ENCODE data around the gene SLC5A4.

The SLC5A4 gene

GRCh38 chr22:32175683-32176644, 79.2 kb downstream of the SLC5A4 start:
- TF ChIP-seq EZH2phosphoT487 (conservative IDR thresholded peaks at IDR 0.05; ENCODE audit: low read length) (no peak), CTCF (IDR thresholded peaks at IDR 0.05; ENCODE audit: insufficient read depth, low read length, poor library complexity, severe bottlenecking) (no peak)
- no peak overlapping the region for H3K4me3 ChIP-seq (ENCODE audit: insufficient read depth, low read length, poor library complexity, severe bottlenecking)
- H3K4me2 ChIP-seq (ENCODE audit: low read depth, low read length, poor library complexity, severe bottlenecking), result no peak overlapping the region

GRCh38 chr22:32175115-32175514, 80.0 kb downstream of the SLC5A4 start:
- Histone ChIP-seq H3K36me3 (ENCODE audit: low read length) (no peaks in the 10 kb centered on the region), H3K4me2 (ENCODE audit: low read depth, low read length, poor library complexity, severe bottlenecking) (no peak overlapping the region), H3K4me3 (ENCODE audit: insufficient read depth, low read length, poor library complexity, severe bottlenecking) (no peak overlapping the region), H3K9ac (ENCODE audit: low read length) (no peak overlapping the region), H3F3A (ENCODE audit: insufficient read depth) (no peaks in the 10 kb centered on the region), H3K79me2 (ENCODE audit: insufficient read depth, low read length) (no peaks in the 10 kb centered on the region), H2AFZ (ENCODE audit: low read depth, low read length, severe bottlenecking) (no peak overlapping the region), H4K20me1 (ENCODE audit: low read depth, low read length) (no peaks in the 10 kb centered on the region), H3K27ac (ENCODE audit: low read depth, low read length) (no peak overlapping the region), H3K27me3 (ENCODE audit: low read length) (no peaks in the 10 kb centered on the region), H3K9me3 (ENCODE audit: insufficient read depth, low read length) (no peaks in the 10 kb centered on the region), H3K9me2 (replicated peaks; ENCODE audit: insufficient read depth, low read length) (no peaks in the 10 kb centered on the region)
- no peak for TF ChIP-seq CTCF (IDR thresholded peaks at IDR 0.05; ENCODE audit: insufficient read depth, low read length, poor library complexity, severe bottlenecking)
- TF ChIP-seq EZH2phosphoT487 (conservative IDR thresholded peaks at IDR 0.05; ENCODE audit: low read length), result no peak

More at GRCh38 chr22:32175683-32176644, 79.2 kb downstream of the SLC5A4 start:
- no peaks in the 10 kb centered on the region for H3K9me3 ChIP-seq (ENCODE audit: insufficient read depth, low read length)
- no peak overlapping the region for H3K9ac ChIP-seq (ENCODE audit: low read length)
- no peaks in the 10 kb centered on the region for H3K79me2 ChIP-seq (ENCODE audit: insufficient read depth, low read length)
- H3K9me2 ChIP-seq (replicated peaks; ENCODE audit: insufficient read depth, low read length), result no peaks in the 10 kb centered on the region
- H2AFZ ChIP-seq (ENCODE audit: low read depth, low read length, severe bottlenecking), result no peak overlapping the region
- no peaks in the 10 kb centered on the region for H3K27me3 ChIP-seq (ENCODE audit: low read length)
- H3K27ac ChIP-seq (ENCODE audit: low read depth, low read length), result no peak overlapping the region
- H4K20me1 ChIP-seq (ENCODE audit: low read depth, low read length), result no peaks in the 10 kb centered on the region
- no peaks in the 10 kb centered on the region for H3F3A ChIP-seq (ENCODE audit: insufficient read depth)
- H3K36me3 ChIP-seq (ENCODE audit: low read length), result no peaks in the 10 kb centered on the region

Measured in SU-DHL-6 (cell line).